Measurements from ENCODE around the gene HECTD4.
"Not testable (repeated sequence)": the region's sequence is repeated elsewhere in the genome, so short reads cannot be mapped to it uniquely, and the experiment has no call there.

The HECTD4 gene

DNA sequence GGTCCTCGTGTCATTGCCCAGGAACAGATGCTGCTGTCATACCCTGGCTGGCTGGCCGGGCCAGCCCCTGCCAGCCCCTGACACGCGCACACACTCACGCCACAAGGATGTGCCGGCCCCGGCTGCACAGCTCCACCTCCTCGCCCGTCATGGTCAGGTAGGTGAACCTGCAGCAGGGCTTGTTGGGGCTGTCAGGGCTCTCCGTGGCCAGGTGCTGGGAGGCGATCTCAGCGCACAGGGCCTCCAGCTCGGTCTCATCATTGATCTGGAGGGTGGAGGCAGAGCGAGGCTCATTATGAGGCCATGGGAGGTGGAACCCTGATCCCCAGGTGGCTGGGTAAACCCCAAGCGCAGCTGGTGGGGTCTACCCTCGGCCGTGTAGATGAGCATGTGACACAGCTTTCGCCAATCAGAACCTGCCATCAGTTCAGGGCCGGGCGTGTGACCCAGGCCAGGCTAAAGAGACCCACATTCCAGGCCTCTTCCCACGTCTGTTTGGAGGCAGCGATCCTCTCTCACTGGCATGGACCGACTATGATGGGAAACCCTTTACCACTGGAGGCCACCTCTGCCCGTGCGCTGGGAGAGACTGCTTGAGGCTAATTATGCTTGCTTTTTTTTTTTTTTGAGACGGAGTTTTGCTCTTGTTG is 218.1 kb downstream of the HECTD4 start:
- Histone ChIP-seq H3K9ac (ENCODE audit: low read depth, low read length) (no peak overlapping the region), H3K4me1 (ENCODE audit: insufficient read depth, low read length) (no peaks in the 10 kb centered on the region), H3K36me3 (ENCODE audit: insufficient read depth, low read length) (peaks cover 14% of the 10 kb centered on the region), H3K9me3 (ENCODE audit: control insufficient read depth, insufficient read depth, low read length) (no peaks in the 10 kb centered on the region)

DNA sequence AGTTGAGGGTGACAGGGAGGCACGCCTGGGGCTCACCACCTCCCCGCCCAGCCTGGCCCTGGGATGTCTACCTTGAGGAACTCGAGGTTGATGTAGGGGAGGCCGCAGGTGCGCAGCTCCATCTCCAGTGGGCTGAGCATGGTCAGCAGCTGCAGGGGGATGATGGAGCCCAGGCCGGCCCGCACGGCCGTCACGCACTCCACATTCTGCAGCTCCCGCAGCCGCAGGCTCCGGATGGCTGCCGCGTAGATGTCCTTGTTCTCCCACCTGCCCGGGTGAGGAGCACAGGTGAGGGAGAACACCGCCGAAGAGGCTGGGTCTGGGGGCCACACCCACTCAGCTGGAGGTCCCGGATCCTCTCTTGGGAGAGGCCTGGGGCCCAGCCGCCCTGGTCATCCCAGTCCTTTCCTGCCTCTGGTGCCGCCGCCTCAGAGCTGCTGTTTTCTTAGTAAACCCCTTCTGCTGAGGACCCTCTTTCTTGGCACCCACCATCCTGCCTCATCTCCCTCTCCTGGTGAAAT is 218.7 kb downstream of the HECTD4 start:
- Histone ChIP-seq H3K36me3 (ENCODE audit: insufficient read depth, low read length) (peaks cover 14% of the 10 kb centered on the region), H3K9ac (ENCODE audit: low read depth, low read length) (no peak overlapping the region), H3K9me3 (ENCODE audit: control insufficient read depth, insufficient read depth, low read length) (no peaks in the 10 kb centered on the region), H3K4me1 (ENCODE audit: insufficient read depth, low read length) (no peaks in the 10 kb centered on the region)

DNA sequence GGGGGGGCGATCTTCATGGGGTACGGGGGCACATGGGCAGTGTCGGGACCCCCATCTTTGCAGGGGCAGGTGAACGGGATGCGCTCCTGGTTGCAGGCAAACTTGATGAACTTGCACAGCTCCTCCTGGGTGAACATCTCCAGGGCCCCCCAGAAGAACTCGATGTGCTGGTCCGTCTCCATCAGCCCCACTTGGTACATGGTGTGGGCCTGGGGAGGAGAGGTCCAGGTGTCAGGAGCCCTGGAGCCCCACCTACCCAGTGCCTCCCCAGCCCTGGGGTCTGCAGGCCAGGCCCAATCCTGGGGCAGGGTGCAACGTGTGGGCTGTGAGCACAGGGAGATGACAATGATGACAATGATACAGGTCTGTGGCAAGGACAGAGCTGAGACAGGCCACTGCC is 219.2 kb downstream of the HECTD4 start:
- H3K9ac ChIP-seq (ENCODE audit: low read depth, low read length): no peak overlapping the region
- H3K9me3 ChIP-seq (ENCODE audit: control insufficient read depth, insufficient read depth, low read length): no peaks in the 10 kb centered on the region
- peaks cover 14% of the 10 kb centered on the region for H3K36me3 ChIP-seq (ENCODE audit: insufficient read depth, low read length)
- no peaks in the 10 kb centered on the region for H3K4me1 ChIP-seq (ENCODE audit: insufficient read depth, low read length)

DNA sequence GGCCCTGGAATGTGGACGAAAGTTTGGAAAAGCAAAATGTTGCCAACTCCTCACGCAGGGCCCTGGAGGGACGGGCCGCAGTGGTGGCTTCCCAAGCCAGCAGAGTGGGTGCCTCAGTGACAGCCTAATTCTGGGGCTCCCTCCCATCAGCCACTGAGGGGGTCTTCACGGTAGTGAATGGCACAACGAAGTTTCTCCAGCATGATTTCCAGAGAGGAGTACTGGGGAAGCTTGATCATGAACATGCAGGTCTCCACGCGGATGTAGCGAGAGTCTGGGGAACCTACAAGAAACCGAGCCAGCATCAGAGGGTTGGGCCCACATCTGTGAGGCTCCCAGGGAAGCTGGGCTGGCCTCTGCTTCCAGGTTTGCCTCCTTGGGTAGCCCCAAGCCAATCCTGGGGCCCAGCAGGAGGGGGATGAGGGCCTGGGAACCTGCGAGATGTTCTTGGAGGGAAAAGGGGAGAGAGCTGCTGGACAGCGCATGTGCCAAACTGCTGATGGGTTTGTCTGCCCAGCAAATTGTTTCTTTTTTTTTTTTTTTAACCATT is 219.9 kb downstream of the HECTD4 start:
- Histone ChIP-seq H3K4me1 (ENCODE audit: insufficient read depth, low read length) (no peaks in the 10 kb centered on the region), H3K9me3 (ENCODE audit: control insufficient read depth, insufficient read depth, low read length) (no peaks in the 10 kb centered on the region), H3K9ac (ENCODE audit: low read depth, low read length) (no peak overlapping the region), H3K36me3 (ENCODE audit: insufficient read depth, low read length) (peaks cover 14% of the 10 kb centered on the region)

DNA sequence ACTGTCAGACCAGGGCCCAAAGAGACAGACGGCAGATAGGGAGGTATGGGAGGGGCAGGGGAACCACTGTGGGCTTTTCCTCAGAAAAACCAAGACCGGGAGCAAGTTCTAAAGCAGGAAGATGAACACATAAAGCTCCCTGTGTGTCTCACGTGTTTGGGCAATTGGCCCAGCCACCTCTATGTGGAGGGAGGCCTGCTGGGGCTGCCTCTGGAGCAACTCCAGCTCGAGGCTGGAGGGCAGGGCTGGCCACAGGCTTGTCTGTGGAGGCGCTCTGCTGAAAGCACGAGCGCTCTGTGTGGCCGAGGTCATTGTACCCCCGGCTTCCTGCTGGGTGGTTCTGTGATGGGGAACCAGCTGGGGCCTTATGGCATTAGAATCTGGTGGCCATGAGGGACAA is 220.5 kb downstream of the HECTD4 start:
- Histone ChIP-seq H3K4me1 (ENCODE audit: insufficient read depth, low read length) (no peaks in the 10 kb centered on the region), H3K9ac (ENCODE audit: low read depth, low read length) (no peak overlapping the region), H3K9me3 (ENCODE audit: control insufficient read depth, insufficient read depth, low read length) (no peaks in the 10 kb centered on the region), H3K36me3 (ENCODE audit: insufficient read depth, low read length) (peaks cover 14% of the 10 kb centered on the region)

DNA sequence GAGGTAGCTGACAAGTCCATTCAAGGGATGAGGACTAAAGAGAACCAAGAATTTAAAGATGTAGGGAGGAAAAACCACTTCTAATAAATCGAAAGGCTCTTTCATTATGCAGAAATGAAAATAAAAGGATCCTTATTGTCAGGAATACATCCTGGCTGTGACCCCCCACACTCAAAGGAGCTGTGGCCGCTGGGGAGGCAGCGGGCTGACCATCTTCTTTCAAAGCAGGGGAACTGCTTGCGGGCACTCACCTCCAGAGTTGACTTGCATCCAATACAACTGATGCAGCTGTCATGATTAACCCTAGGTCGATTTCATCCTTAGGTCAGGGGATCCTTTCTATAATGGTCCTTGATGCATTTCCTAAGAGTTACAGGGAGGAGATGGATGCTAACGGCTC is 221.6 kb downstream of the HECTD4 start:
- no peaks in the 10 kb centered on the region for H3K9me3 ChIP-seq (ENCODE audit: control insufficient read depth, insufficient read depth, low read length)
- no peak overlapping the region for H3K9ac ChIP-seq (ENCODE audit: low read depth, low read length)
- H3K4me1 ChIP-seq (ENCODE audit: insufficient read depth, low read length): no peaks in the 10 kb centered on the region
- H3K36me3 ChIP-seq (ENCODE audit: insufficient read depth, low read length): peaks cover 14% of the 10 kb centered on the region

DNA sequence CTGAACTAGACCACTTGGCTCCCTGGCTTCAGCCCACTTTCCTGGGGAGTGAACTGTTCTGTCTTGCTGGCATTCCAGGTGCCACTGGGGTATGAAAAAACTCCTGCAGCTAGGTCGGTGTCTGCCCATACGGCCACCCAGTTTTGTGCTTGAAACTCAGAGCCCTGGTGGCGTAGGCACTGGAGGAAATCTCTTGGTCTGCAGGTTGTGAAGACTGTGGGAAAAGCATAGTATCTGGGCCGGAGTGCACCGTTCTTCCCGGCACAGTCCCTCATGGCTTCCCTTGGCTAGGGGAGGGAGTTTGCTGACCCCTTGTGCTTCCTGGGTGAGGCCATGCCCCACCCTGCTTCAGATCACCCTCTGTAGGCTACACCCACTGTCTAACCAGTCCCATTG is 223.1 kb downstream of the HECTD4 start:
- H3K36me3 ChIP-seq (ENCODE audit: insufficient read depth, low read length): peaks cover 14% of the 10 kb centered on the region
- H3K4me1 ChIP-seq (ENCODE audit: insufficient read depth, low read length): no peaks in the 10 kb centered on the region
- H3K9ac ChIP-seq (ENCODE audit: low read depth, low read length): no peak overlapping the region
- H3K9me3 ChIP-seq (ENCODE audit: control insufficient read depth, insufficient read depth, low read length): no peaks in the 10 kb centered on the region

DNA sequence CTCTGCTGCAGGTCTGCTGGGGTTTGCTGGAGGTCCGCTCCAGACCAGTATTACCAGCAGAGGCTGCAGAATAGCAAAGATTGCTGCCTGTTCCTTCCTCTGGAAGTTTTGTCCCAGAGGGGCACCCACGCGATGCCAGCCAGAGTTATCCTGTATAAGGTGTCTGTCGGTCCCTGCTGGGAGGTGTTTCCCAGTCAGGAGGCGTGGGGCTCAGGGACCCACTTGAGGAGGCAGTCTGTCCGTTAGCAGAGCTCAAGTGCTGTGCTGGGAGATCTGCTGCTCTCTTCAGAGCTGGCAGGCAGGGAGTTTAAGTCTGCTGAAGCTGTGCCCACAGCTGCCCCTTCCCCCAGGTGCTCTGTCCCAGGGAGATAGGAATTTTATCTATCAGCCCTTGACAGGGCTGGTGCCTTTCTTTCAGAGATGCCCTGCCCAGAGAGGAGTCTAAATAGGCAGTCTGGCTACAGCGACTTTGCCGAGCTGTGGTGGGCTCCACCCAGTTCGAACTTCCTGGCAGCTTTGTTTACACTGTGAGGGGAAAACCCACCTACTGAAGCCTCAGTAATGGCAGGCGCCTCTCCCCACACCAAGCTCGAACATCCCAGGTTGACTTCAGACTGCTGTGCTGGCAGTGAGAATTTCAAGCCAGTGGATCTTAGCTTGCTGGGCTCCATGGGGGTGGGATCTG is 223.6 kb downstream of the HECTD4 start:
- not testable (repeated sequence) for H3K4me1 ChIP-seq (ENCODE audit: insufficient read depth, low read length); H3K9ac ChIP-seq (ENCODE audit: low read depth, low read length); H3K9me3 ChIP-seq (ENCODE audit: control insufficient read depth, insufficient read depth, low read length)
- H3K36me3 ChIP-seq (ENCODE audit: insufficient read depth, low read length): peaks cover 14% of the 10 kb centered on the region

DNA sequence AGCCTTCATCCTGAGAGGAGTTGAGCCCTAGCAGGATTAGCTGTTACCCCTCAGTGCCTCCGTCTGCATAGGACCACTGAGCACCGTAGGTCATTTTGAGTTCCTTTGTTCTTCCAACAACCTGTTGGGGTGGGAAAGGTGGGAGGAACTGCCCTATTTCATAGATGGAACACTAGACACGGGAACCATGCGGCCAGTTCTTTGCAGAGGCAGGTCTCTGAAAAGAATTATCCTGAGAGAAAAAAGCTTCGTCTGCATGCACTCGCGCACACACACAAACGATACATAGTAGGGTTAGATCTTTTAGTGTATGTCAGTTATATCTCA is 228.4 kb downstream of the HECTD4 start:
- Histone ChIP-seq H3K9me3 (ENCODE audit: control insufficient read depth, insufficient read depth, low read length) (no peaks in the 10 kb centered on the region), H3K4me1 (ENCODE audit: insufficient read depth, low read length) (no peaks in the 10 kb centered on the region), H3K36me3 (ENCODE audit: insufficient read depth, low read length) (peaks cover 22% of the 10 kb centered on the region), H3K9ac (ENCODE audit: low read depth, low read length) (no peak overlapping the region)

DNA sequence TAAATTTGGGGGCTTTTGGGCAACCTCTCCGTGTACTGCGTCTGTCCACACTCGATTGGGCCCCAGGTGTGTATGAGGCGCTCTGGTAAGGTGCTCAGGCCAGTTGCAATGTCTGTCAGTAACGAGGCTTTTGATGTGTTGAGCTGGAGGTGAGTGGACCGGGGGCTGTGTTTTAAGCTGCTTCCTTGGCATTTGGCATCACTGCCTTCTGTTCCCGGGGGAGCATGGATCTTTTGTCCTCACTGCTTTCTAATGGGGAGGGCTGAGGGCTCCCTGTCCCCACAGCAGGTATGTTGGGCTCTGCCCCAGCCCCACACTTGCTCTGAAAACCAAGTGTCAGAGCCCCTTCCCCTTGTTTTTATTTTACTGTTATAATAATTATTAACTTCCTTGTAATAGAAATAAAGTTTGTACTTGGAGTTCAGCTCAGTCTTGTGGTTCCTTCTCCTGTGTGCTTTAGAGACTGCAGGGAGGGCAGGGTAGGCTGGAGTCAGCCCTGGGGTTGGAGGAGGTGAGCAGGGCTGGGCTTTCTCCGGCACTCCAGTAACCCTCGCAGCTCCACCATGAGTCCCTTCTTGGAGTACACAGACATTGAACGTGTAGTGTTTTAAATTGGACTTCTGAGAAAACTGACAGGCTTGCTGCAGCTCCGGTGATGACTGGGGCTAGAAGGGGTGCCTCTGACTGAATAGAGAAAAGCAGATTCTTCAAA is 228.9 kb downstream of the HECTD4 start:
- Histone ChIP-seq H3K9me3 (ENCODE audit: control insufficient read depth, insufficient read depth, low read length) (no peaks in the 10 kb centered on the region), H3K9ac (ENCODE audit: low read depth, low read length) (no peak overlapping the region), H3K4me1 (ENCODE audit: insufficient read depth, low read length) (no peaks in the 10 kb centered on the region), H3K36me3 (ENCODE audit: insufficient read depth, low read length) (peaks cover 25% of the 10 kb centered on the region)

DNA sequence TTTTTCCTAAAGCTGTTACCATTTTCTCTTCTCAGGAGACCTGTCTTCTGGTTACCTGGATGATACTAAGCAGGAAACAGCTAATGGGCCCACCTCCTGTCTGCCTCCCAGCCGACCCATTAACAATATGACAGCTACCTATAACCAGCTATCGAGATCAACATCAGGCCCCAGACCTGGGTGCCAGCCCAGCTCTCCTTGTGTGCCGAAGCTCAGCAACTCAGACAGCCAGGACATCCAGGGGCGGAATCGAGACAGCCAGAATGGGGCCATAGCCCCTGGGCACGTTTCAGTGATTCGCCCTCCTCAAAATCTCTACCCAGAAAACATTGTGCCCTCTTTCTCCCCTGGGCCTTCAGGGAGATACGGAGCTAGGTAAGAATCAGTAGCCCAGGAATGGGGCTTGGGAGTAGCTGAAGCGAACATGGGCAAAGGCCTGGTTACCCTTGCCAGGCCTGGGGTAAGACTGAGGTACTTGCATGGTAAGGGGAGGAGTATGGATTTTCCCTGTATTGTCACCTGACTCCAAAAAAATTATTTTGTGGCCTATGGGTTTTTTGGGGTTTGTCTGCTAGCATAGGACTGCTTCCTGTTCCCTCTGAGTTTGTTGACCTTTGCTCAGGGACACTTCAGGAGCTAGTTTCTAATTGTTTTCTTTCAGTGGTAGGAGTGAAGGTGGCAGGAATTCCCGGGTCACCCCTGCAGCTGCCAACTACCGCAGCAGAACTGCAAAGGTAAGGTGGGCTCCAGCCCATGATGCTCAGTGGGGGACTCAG is 230.3 kb downstream of the HECTD4 start:
- H3K4me1 ChIP-seq (ENCODE audit: insufficient read depth, low read length): no peaks in the 10 kb centered on the region
- H3K9ac ChIP-seq (ENCODE audit: low read depth, low read length): no peak overlapping the region
- H3K36me3 ChIP-seq (ENCODE audit: insufficient read depth, low read length): peaks cover 32% of the 10 kb centered on the region
- H3K9me3 ChIP-seq (ENCODE audit: control insufficient read depth, insufficient read depth, low read length): no peaks in the 10 kb centered on the region

DNA sequence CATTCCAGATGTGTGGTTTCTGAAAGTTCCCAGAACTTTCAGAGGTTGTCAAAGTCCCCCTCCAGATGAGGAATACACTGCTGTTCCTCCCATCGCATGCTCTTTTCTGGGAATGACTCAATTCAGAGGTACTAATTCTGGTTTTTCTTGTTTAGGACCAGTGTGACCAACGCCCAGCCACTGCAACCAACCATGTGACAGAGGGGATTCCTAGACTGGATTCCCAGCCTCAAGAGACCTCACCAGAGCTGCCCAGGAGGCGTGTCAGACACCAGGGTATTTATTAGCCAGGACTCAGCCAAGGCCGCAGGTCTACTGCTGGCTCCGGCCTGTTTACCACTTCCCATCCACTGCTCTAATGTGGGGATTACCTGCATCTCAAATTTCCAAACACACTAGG is 232.6 kb downstream of the HECTD4 start:
- Histone ChIP-seq H3K4me1 (ENCODE audit: insufficient read depth, low read length) (no peaks in the 10 kb centered on the region), H3K9me3 (ENCODE audit: control insufficient read depth, insufficient read depth, low read length) (no peaks in the 10 kb centered on the region), H3K36me3 (ENCODE audit: insufficient read depth, low read length) (peaks cover 35% of the 10 kb centered on the region), H3K9ac (ENCODE audit: low read depth, low read length) (no peak overlapping the region)

DNA sequence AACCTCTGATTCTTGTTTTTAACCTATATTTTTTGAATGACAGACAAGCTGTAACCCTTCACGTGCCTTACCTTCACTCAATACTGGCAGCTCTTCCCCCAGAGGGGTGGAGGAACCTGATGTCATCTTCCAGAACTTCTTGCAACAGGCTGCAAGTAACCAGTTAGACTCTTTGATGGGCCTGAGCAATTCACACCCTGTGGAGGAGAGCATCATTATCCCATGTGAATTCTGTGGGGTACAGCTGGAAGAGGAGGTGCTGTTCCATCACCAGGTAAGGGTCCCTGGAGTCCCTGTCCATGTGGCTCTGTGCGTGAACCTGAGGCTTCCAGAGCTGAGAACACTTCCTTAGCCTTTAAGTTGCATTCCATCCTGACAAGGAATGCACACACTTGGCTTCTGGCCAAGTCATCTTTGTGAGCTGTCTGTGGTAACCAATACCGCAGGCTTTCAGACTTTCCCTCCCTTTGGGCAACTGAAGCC is 234.2 kb downstream of the HECTD4 start:
- peaks cover 35% of the 10 kb centered on the region for H3K36me3 ChIP-seq (ENCODE audit: insufficient read depth, low read length)

DNA sequence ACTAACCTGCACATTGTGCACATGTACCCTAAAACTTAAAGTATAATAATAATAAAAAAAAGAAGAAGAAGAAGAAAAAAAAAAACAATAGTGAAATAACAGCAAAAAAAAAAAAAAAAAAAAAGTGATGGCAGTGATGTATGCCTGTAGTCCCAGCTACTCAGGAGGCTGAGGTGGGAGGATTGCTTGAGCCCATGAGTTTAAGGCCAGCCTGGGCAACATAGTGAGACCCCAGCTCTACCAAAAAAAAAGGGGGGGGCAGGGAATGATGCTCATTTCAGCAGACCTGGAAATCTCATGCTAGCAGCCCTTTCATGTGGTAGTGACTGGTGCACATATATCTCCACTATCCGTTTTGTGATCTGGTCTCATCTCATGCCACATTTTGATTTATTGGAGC is 236.1 kb downstream of the HECTD4 start:
- H3K36me3 ChIP-seq (ENCODE audit: insufficient read depth, low read length): peaks cover 29% of the 10 kb centered on the region
- H3K9ac ChIP-seq (ENCODE audit: low read depth, low read length): no peak overlapping the region
- no peaks in the 10 kb centered on the region for H3K9me3 ChIP-seq (ENCODE audit: control insufficient read depth, insufficient read depth, low read length)
- H3K4me1 ChIP-seq (ENCODE audit: insufficient read depth, low read length): no peaks in the 10 kb centered on the region

More for the DNA sequence above, 234.2 kb downstream of the HECTD4 start:
- Histone ChIP-seq H3K9ac (ENCODE audit: low read depth, low read length) (no peak overlapping the region), H3K9me3 (ENCODE audit: control insufficient read depth, insufficient read depth, low read length) (no peaks in the 10 kb centered on the region), H3K4me1 (ENCODE audit: insufficient read depth, low read length) (no peaks in the 10 kb centered on the region)
